Stimulated activated CD4-positive, alpha-beta T cell treated with anti-CD3 and anti-CD28 coated beads, TNF-alpha, amount 100 ng/mL, for 48 hours (primary cell): ENCODE measurements around the gene ABCB9.

Experiments used
- DNase-seq, 3 donors: peaks; one replicate each; pipeline ENCODE4 v3.0.0-alpha.2; 2020; ENCODE audit warnings: low read depth in 3 of 3

ABCB9 gene

DNA sequence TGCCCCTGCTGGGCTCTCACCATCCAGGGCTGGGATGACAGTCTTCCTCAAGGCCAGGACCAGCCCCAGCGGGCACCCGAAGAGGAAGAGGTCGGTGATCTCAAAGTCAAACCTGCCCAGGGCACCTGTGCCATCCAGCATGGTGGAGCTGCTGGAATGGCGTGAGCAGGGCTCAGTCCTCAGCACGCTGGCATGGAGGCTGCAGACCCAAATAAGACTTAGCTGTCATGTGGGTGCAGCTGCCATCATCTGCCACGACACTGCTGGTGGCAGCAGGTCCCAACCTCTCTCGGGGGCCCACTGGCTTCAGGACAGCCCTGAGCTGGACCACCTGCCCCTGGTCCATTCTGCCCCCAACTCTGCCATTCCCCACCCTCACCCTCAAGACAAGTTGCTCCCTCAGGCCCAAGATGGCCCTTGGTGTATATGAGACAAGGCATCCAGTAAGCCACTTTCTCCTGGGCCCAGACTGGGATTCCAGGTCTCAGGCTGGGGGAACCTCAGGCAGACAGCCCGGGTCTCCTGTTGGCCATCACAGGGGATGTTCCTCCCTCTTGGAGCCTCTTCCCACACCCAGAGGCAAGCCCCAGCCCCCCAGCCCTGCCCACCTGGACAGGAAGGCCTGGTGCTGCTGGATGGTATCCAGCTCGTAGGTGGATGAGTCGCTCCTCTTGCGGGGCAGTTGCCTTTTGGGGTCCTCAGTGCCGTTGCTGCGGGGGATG lies 28.7 kb upstream of the ABCB9 start:
- no peak for DNase-seq

DNA sequence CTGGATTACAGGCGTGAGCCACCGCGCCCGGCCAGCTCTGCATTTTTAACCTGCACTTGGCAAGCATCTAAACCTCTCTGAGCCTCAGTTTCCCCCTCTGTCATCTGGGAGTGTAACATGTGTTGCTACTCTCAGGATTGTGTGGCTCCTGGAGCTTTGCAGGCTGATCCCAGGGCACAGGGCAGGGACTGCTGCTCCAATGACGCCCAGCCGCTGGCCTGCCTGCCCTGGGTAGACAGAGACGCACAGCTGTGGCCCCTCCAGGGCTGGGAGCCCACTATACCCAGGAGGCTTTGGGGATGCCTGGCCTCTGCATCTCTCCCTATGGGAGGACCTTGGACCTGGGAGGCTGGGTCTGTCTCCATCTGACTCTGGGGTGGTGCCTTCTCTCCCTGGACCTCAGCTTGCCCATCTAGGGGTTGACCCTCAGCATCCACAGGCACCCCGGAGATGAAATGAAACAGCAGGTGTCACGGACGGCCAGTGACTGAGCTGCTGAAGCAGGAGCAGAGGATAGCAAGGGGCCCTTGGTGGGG lies 27.9 kb upstream of the ABCB9 start:
- no peak for DNase-seq

DNA sequence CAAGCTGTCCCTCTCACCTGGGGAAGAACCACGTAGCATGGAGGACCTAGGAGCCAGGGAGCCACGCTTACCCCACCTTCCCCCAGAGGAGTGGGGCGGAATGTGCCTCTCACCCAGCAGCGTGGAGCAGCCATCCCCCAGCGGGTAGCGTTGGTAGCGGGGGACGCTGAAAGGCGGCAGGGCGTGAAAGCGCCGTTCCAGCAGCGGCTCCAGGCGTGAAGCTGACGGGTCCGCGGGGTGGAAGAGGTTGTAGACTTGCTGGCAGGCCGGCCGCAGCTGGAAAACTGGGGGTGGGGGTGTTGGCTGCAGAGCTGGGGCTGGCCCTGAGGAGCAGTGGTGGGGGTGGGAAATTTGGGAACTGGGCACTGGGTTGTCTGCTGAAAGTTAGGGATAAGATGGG lies 26.1 kb upstream of the ABCB9 start:
- no peak for DNase-seq

DNA sequence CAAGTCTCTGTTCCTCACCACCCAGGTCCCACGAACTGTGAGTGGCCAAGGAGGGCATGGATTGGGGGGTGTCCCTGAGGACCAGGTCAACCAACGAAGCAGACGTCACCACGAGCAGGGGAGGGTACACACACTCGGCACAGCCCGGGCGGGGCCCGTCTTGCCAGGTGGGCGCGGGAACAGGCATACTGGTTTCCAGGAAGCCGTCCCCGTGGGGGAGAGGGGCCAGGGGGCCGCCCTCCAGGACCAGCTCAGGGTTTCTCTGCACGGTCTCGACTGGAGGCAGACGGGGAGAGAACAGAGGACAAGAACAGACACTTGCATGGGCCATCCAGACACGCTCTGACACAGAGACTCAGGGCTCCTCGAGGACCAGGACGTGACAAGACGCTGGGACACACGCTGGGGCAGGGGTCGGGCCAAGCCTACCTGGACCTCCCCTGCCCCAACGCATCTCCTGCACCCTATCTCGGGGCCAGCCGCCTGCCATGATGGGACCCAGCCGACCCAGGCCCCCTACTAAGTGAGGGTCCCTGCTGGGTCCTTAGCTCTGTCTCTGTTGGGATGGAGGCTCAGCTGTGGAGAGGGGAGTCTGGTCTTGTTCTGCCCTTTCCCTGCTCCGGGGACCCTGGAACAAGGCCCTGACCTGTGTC lies 25.5 kb upstream of the ABCB9 start:
- no peak for DNase-seq

DNA sequence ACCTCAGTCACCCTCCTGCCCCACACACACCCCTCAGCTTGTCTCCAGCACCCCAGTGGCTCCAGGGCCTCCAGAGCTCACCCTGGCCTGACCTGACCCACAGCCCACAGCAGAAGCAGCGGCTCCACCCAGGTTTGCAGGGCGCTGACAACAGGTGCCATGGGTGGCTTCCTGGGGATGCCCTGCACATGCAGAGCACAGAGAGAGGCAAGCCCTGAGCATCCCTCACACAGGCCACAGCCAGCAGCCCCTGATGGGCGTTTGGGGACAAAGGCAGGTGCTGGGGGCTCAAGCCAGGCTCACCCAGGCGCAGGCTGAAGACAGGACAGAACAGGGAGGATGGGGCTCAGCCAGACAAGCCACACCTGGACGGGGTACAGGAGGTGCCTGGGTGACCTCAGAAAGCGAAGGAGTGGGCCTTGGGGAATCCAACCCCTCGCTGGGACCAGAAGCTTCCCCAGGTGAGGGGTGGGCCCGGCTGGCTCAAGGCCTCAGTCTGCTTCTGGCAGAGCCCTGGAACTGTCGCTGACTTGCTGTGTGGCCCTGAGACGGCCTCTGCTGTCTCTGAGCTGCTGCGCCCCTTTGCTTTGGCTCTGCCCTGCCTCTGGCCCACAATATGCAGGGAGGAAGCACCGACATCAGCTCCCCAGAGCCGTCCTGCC lies 24.8 kb upstream of the ABCB9 start:
- DNase-seq, result no peak

DNA sequence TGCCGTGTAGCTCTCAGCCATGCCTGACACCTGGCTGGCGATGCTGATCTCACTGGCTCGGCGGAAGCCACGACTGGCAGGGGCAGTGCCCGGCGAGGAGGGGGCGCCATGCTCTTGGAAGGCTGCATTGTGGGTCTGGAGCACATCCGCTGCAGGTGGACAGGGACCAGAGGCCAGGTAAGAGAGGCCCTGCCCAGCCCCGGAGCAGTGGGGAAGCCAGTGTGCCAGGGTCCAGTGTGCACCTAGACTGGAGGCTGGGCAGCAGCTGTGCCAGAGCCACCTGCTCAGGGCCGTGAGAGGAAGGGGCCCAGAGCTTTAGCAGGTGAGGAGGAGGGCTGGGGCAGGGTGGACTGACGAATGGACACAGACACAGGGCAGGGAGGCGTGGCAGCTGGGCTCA lies 24.3 kb upstream of the ABCB9 start:
- DNase-seq, result no peak

DNA sequence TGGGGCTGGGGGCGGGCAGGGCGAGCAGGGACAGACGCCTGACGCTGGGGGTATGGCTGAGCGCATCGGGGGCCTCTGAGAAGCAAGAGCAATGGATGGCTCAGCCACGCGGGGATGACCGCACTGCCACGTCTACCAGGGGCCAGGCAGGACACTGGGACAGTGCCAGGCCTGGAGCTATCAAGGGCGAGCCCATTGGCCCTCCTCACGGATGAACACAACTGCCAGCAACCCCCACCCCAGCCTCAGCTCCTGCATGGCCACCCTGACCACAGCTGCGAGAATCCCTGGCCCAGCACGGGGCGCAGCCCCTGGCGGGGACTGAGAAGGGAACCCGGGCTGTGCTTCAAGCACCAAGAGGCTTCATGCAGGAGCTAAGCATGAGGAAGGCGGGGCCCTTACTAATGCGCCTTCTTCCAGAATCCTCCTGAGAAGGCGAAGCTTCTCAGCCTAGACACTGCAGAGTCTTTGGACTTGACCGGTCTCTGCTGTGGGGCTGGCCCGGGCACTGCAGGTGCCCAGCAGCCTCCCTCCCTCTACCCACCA lies 23.7 kb upstream of the ABCB9 start:
- no peak for DNase-seq

DNA sequence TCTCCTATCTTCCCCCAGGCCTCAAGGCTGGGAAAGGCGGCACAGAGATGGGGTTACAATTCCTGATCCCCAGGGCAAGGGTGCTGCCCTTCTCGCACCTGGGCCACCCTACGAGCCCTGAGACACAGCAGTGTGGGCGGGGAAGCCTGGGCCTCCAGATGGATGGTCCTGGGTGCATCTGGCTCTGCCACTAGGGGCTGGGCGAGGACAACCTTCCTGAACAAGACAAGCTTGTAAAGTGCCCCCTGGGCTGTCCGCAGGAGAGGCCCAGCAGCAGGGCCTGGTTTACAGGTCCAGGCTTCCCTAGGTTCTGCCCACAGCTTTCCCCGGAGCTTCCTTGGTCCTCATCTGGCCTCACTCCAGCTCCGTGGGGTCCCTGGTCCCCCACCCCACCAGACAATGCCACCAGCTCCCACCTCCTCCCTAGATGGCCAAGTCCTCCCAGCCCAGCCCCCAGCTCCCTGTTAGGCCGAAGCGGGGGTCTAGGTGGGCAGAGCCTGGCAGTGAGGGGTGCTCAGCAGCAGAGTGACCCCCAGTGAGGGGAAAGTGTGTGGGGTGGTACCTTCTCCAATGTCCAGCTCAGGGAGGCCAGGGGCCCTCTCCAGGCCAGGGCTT lies 23.1 kb upstream of the ABCB9 start:
- DNase-seq, result no peak

DNA sequence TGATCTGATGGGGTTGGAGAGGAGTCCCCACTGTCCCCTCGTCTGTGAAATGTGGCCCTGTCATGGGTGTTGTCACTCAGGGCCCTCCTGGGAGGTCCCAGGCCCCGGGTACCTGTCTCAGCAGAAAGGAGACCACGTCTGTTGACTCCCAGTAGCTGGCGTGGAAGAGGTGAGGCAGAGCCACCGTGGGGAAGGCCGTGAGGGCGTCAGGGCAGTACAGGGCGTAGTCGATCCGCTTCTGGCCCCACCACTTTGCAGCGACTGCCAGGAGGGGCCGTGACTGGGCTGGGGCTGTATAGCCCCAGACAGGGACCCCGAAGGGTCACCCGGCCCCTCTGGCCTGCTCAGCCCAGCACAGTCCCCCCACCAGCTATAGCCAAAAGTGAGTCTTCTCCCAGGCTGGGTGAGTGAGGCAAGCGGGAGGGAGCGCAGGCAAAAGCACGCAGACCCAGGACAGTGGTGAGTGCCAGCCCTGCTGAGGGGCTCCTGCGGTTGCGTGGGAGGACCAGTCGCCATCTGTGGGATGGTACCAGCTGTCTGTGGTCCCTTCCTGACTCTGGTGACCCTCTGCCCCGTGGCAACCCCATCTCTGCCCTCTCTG lies 22.4 kb upstream of the ABCB9 start:
- no peak for DNase-seq

DNA sequence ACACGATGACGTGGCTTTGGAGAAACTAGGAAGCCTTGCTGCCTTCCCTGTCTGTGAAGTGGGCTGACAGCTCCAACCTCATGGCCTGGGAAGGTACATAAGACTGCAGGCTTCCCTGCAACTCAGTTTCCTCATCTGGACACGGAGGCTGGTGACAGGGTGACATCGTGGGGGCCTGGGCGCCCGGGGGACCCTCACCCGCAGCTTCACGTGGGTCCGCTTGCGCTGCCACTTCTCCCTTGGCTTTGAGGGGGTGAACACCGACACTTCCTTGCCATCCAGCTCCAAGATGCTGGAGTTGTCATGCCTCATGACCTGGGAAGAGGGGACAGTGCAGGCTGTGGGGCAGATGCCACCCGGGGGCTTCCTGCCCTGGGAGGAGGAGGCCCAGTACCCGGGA lies 21.8 kb upstream of the ABCB9 start:
- DNase-seq, result no peak

DNA sequence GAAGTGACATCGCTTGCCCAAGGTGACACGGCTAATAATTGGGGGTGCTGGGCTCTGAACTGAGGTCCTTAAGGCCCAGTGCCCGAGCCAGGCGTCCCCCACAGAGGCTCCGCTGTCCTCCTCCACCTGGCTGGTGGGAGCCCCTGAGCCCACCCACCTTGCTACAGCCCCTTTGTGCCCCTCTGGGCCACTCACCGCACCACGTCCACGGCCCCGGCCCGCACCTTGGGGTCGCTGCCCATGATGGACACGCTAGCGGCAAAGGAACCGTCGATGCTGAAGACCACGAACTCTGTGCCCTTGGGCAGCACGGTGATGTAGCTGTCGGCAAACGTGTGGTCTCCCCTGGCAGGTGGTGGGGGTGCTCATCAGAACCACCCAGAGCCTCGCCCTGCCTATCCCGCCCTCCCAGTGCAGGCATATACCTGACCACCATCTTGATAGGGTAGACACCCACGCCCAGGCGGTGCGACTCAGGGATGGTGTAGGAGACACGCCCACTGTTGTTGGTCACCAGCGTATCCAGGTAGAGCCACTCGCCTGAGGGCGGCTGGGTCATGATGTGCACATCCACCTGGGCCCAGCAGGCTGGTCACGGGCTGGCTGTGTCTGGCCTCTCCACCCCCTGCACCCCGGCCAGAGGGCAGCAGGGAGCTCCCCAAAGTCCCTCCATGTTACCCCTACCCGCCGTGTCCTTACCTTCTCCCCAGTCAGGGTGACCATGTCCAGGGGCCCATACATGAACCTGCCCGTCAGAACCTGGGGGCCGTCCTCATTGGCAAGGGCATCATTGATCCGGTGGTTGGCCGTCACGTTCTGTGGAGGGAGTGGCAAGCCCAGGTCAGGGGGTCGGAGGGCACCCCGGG lies 21.1 kb upstream of the ABCB9 start:
- DNase-seq, result no peak

DNA sequence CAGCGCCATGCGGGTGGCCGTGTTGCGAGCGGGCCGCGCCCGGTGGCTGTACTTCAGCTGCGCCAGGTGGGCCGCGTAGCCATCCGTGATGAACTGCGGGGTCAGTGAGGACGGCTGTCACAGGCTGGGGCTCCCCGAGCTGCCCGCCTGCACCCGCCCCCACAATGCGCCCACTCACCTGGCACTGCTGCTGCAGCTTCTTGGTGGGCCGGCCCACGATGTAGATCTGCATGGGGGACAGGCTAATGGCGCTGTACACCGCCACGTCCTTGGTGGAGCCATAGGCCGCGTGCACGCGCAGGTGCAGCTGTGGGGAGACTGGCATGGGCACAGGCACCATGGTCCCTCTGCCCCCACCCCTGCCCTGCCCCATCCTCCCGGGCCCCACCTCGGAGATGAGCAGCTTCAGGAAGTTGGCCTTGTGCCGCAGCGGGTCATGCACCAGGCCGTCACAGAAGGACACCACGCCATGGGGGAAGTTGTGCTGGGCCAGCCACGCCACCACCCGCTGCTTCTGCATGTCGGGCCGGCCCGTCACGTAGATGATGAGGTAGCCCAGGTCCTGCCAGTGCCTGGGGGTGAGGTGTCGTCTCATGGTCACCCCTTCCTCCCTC lies 20.1 kb upstream of the ABCB9 start:
- DNase-seq, result no peak

DNA sequence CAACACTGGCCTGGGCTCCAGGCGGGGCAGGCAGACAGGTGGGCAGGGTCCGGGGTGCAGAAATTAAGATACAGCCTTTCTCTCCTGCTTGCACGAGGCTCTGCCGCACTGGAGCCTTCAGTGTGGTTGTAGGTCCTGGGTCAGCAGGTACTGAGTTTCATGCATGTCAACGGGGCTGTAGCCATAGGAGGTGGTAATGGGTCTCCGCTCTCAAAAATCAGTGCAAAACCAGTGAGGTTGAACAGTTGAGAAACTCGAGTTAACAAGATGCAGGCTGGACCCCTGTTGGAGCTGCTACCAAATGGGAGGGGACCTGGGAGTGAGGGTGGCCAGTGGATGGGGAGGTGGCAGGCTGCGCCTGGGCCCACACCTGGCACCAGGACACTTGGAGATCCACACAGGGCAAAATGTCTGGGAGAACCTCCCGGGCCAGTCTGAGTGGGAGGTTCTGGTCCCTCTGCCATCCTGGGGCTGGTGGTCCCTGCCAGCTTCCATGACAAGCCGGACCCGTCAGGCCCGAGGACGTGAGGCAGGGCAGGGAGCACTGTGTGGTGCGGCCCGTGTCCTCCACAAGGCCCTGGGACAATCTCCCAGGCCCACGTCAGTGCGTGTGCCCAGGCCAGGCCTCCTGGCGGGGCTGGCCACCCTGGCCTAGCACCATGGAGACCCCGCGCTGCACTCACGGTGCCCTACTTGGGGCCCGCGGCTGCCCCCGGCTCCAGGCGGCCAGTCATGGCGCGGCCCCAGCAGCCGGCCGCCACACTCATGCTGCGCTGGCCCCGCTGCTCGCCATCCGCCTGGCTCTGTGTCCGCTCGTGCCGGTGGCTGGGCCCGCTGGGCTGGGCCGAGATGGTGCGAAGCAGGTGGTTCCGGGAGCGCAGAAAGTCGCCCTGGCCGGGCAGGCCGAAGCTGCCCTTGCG lies 19.3 kb upstream of the ABCB9 start:
- DNase-seq, result no peak

DNA sequence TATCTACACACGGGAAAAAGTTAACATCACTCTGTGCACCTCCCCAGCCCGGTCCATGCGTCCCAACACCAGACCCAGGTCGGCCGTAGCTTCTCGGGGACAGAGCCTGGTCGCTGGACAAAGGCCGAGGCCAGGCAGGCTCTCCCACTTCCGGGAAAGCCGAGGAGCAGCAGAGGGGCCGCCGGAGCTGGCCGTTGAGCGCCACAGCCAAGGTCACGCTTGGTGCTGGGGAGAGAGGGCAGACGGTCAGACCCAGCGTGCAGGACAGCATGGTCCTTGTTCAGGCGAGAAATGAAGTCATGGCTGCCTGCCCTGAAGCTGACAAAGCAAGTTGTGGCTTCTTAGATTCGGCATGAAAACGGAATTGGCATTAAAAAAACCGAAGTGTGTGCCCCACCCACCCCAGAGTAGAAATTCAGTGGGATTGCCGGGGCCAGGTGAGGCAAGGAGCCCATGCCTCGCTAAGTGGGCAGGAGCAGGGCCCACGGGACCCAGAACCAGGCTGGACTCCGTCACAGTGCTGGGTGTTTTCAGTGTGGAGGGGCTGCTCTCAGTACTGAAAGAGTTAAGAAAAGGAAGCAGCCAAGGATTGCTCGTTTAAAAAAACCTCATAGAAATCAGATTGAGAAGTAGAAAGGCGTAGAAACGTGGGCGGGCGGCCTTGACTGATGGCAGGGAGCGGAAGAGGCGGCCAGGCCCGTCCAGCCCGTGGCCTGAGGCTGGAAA lies 18.5 kb upstream of the ABCB9 start:
- no peak for DNase-seq

DNA sequence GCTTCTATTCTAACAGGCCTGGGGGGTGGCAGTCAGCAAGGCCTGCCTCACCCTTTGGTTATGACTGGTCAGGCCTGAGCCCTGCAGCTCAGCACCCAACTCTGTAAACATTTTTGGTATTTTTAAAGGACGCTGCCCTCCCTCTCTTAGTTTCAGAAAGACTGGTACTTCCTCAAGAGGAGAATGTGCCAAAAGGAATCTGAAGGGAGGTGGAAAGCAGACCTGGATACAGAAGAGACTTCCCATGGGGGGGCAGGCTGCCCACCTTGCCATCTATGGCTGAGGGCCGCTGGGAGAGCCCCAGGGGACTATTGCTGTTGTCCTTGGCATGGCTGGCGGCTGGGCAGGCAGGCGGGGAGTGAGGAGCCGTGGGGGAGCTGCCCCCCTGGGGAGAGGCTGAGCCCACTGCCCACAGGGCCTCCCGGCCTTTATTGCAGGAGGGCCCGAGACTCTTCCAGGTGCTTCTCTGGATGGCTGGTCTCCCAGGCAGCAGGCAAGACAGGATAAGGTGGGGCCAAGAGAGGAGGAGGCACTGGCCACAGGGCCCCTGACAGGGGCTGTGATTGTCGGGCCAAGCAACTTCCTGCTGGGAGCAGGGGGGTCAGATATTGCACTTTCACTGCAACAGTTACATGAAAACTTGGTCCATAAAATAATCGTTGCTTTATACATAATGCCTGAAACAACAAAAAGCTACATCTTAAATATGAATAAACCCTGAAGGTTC lies 17.7 kb upstream of the ABCB9 start:
- no peak for DNase-seq

DNA sequence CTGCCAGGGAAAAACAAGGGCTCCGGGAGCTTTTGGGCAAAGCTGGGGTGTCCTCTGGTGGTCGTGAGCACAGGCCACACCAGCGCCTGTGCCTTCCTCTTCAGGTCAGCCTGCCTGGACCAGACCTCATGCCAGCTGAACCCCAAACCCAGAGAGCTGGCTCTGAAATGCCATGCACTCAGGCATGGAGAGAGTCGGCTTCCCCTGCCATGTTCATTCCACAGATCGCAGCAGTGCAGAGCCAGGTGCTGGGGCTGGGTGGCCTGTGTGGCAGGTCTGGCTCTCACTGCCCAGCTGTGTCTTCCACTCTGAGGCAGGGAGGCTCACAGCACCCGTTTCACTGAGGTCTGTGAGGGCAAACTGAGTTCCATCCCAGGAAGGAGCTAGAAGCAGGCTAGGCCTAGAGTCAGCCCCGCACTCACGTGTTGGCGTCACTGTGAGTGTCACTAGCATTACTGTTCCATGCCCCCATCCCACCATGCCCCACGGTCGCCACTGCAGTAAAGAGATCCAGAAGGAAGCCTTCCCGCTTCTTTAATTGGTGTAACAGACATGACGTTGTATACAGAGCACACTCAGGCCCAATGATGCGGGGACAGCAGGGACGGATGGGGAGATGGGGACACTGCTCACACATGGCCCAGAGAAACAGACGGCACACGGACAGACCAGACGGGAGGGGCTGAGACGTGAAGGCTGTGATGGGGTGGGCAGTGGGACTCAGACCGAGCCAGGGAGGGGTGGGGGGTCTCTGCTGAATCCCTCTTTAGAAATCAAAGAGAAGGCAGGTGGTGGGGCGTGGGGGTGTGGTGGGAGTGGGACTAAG lies 16.9 kb upstream of the ABCB9 start:
- DNase-seq, result no peak

DNA sequence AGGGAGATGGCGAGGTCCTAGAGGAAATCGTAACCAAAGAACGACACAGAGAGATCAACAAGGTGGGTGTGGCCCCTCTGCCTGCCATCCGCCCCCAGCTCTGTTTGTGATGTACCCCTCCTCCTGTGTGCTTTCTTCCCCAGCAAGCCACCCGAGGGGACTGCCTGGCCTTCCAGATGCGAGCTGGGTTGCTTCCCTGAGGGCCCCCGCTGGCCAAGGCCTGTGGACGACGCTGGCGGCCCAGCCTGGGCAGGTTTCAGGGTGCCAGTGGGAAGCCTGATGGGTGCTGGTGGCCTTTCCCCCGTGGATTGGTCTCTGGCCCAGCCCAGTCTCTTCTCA lies 16.2 kb upstream of the ABCB9 start:
- DNase-seq, result no peak
